Activated CD8-positive, alpha-beta T cell treated with anti-CD3 and anti-CD28 coated beads, Interleukin-2, amount 10 ng/mL, durations not matched to agents 7 days and 5 days (primary cell): Measurements from ENCODE around the gene SETD3. TPM values are rescaled to one million over a fixed set of nuclear protein-coding genes. Genes with fewer than 3 reads are reported as not detected.

ENCODE experiments used
- ATAC-seq: fragments of 150-1000 bp; cut with Tn5 transposase; one replicate; pipeline ENCODE4 v1.10.0; 2021; ENCODE audit warnings: moderate library complexity
- CTCF ChIA-PET: fragments of 350-600 bp; sonication (Branson Sonifier 250); formaldehyde crosslinking; loops from one replicate; lab custom pipeline; 2021; ENCODE audit warnings: antibody characterized with exemption; lab: Charles Lee
- POLR2A ChIA-PET: fragments of 350-600 bp; sonication (Branson Sonifier 250); formaldehyde crosslinking; loops from one replicate; lab custom pipeline; 2021; ENCODE audit warnings: antibody characterized with exemption; lab: Charles Lee
- DNase-seq: peaks from one replicate; pipeline ENCODE4 v3.0.0-alpha.2; 2020
- H3K27ac Mint-ChIP-seq: one replicate; pipeline ENCODE4 v1.8.0; 2021; ENCODE audit warnings: mild to moderate bottlenecking, mixed read lengths
- H3K27me3 Mint-ChIP-seq: one replicate; pipeline ENCODE4 v1.8.0; 2021; ENCODE audit warnings: low read depth, mixed read lengths
- H3K36me3 Mint-ChIP-seq: one replicate; pipeline ENCODE4 v1.8.0; 2021; ENCODE audit warnings: low read depth, mixed read lengths
- H3K4me1 Mint-ChIP-seq: one replicate; pipeline ENCODE4 v1.8.0; 2021; ENCODE audit warnings: low read depth, mixed read lengths
- H3K4me3 Mint-ChIP-seq: one replicate; pipeline ENCODE4 v1.8.0; 2021; ENCODE audit warnings: mild to moderate bottlenecking, mixed read lengths
- H3K9me3 Mint-ChIP-seq: one replicate; pipeline ENCODE4 v1.8.0; 2022; ENCODE audit warnings: mixed read lengths; ENCODE audit not compliant: insufficient read depth
- total RNA-seq, 2 experiments: library from RNA; stranded (reverse); gene quantifications; one replicate each; pipeline ENCODE4 v1.2.3, GENCODE V29; 2021

The SETD3 gene
- total RNA-seq, 2 experiments from 2014 or later: 65.2 to 66.0 TPM

DNA sequence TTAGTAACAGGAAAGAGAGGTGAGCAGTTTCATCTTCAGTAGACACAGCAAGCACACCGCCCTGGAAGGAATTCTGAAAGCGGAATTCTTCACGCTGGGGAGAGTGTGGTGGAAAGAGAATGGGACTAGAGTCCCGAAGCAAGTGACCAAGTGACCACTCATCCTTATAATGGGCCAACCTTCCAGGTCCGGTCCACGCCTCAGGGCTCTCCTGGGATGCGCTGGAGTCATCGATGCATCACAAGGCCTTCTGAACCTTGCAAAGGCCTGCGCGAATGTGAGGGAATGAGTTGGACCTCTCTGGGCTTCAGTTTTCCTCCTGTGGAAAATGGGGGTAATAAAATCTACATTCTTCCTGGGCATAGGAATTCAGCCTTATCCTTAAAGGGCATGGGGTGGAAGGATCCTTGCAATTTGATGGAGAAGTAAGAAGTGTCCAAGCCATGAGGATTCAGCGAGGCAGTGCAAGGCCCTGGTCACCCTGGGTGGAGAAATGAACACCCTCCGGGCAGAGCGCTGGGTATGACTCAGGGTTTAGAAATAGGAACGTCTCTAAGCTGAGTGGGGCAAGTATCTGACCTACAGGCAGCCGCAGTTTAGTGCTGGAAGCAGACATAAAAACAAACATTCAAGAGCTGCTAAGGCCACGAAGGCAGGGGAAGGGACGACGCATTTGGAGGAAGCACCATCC lies 97.7 kb downstream of the SETD3 start:
- DNase-seq (no peak), ATAC-seq (no peak)
- POLR2A ChIA-PET: interaction anchor here (0.5 kb wide), 1 partner anchor 582 kb away, joined by 3 read pairs; no protein-coding TSS in a partner anchor
- peaks cover 10% of the 10 kb centered on the region for H3K27me3 Mint-ChIP-seq
- peaks cover 7% of the 10 kb centered on the region for H3K4me1 Mint-ChIP-seq
- CTCF ChIA-PET: interaction anchor here (0.9 to 3.4 kb wide), 2 partner anchors 10 kb away, joined by 3 to 23 read pairs; no protein-coding TSS in a partner anchor
- no peaks in the 10 kb centered on the region for H3K9me3 Mint-ChIP-seq
- no peak overlapping the region for H3K4me3 Mint-ChIP-seq
- H3K36me3 Mint-ChIP-seq: no peaks in the 10 kb centered on the region
- H3K27ac Mint-ChIP-seq: no peak overlapping the region

DNA sequence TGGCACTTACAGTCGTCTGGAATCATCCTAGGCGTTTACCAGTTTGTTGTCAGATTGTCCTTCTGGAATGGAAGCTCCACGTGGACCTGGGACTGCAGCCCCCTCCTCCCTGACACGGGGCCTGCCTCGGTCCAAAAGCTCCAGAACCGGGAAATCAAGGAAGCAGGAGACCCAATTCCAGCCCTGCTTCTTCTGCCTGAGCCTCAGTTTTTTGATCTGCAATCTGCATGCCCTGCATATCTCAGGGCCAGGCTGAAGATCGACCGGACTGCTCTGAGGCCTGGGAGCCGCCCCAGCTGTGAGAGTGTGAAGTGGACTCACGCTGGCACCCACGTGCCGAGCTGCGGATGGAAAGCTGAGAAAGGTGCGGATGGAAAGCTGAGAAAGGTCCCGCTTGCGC lies 98.6 kb downstream of the SETD3 start:
- Mint-ChIP-seq H3K27me3 (peaks cover 14% of the 10 kb centered on the region), H3K4me1 (peaks cover 2% of the 10 kb centered on the region), H3K9me3 (no peaks in the 10 kb centered on the region), H3K27ac (no peak overlapping the region), H3K36me3 (no peaks in the 10 kb centered on the region), H3K4me3 (no peak overlapping the region)
- POLR2A ChIA-PET: no interaction called here
- CTCF ChIA-PET: interaction anchor here (1.1 to 3.4 kb wide), 2 partner anchors 8 to 11 kb away, joined by 3 to 23 read pairs; no protein-coding TSS in a partner anchor
- DNase-seq (no peak), ATAC-seq (no peak)

DNA sequence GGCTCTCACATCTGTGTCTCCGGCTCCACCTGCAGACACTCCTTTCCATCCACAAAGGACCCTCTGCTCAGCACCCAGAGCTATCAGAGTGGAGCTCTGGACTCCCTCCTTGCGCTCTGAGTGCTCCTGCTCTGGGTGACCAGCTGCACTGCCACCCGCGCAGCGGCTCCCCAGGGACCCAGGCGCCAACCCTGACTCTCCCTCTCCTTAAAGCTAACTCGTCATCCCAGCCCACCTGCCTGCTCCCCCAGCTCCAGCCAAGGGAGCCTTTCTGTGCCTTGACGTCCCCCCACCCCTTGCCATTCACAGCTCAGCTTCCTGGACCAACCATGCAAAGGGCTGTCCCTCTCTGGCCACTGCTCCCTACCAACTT lies 99.0 kb downstream of the SETD3 start:
- ATAC-seq (no peak), DNase-seq (no peak)
- Mint-ChIP-seq H3K27ac (no peak overlapping the region), H3K4me1 (no peaks in the 10 kb centered on the region), H3K4me3 (no peak overlapping the region), H3K9me3 (no peaks in the 10 kb centered on the region), H3K36me3 (no peaks in the 10 kb centered on the region), H3K27me3 (peaks cover 15% of the 10 kb centered on the region)
- ChIA-PET POLR2A (no interaction called here), CTCF (interaction anchor here (1.1 to 3.4 kb wide), 2 partner anchors 9 to 11 kb away, joined by 3 to 23 read pairs; no protein-coding TSS in a partner anchor)

DNA sequence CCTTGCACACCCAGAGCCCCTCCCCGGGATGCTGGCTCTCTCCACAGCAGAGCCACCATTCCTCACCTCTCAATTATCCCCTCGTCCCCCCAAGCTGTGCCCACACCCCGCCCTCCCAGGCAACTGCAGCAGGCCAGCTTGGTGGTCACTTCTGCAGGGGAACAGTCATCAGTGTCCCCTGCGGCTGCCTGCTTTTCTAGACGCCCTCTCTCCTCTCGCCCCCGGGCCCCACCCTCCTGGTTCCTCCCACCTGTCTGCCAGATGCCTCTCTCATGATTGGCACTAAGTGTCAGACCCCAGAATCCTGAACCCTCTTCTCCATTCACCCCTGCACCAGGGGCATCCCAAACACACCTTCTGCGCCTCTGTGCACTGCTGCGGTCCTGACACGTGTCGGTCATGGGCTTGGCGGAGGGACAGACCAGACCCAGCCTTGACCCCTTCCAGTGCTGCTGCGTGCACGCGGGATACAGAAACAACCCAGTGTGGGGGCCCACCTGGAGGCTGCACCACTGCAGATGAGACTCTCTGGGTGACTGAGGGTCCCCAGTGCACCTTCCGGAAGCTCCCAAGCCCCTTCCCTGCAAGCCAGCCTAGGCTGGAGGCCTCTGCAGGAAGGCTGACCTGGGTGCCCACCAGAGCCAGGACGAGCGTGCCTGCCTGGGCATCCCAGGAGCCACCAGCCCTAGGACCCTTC lies 99.5 kb downstream of the SETD3 start:
- CTCF ChIA-PET: interaction anchor here (1.1 to 3.4 kb wide), 3 partner anchors 8 to 12 kb away, joined by 3 to 23 read pairs (median 9); no protein-coding TSS in a partner anchor
- no peak overlapping the region for H3K27ac Mint-ChIP-seq
- H3K36me3 Mint-ChIP-seq: no peaks in the 10 kb centered on the region
- H3K4me3 Mint-ChIP-seq: no peak overlapping the region
- DNase-seq (no peak), ATAC-seq (no peak)
- H3K4me1 Mint-ChIP-seq: no peaks in the 10 kb centered on the region
- no peaks in the 10 kb centered on the region for H3K9me3 Mint-ChIP-seq
- H3K27me3 Mint-ChIP-seq: peaks cover 15% of the 10 kb centered on the region
- POLR2A ChIA-PET: no interaction called here

DNA sequence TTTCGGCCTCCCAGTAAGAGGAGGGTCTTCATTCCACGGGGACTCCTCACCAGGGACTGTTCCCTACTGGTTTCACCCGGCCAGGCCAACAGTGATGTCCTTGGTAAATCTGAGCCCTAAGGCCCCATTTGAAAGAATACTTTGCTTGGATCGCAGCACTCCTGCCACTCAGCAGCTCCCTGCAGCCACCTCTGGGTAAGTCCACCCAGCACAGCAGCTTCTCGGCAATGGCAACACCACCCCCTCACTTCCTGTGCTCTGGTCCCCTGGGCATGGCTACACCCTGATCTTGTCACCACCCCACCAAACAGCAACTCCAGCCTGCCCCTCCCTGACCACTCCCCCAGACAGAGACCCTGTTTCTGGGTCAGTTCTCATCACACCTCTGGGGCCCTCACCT lies 100.3 kb downstream of the SETD3 start:
- no peak overlapping the region for H3K27ac Mint-ChIP-seq
- DNase-seq: no peak

GRCh38 chr14:99378782-99379214 lies 101.9 kb downstream of the SETD3 start:
- Mint-ChIP-seq H3K9me3 (no peaks in the 10 kb centered on the region), H3K27ac (no peak overlapping the region), H3K36me3 (no peaks in the 10 kb centered on the region), H3K4me3 (no peak overlapping the region), H3K27me3 (peaks cover 7% of the 10 kb centered on the region), H3K4me1 (no peaks in the 10 kb centered on the region)
- ATAC-seq (no peak), DNase-seq (no peak)
- CTCF ChIA-PET: no interaction called here
- POLR2A ChIA-PET: no interaction called here

More for the DNA sequence above, 100.3 kb downstream of the SETD3 start:
- Mint-ChIP-seq H3K4me3 (no peak overlapping the region), H3K27me3 (peaks cover 13% of the 10 kb centered on the region), H3K36me3 (no peaks in the 10 kb centered on the region), H3K9me3 (no peaks in the 10 kb centered on the region), H3K4me1 (no peaks in the 10 kb centered on the region)
- ChIA-PET CTCF (interaction anchor here (0.6 to 3.4 kb wide), 3 partner anchors 9 to 36 kb away, joined by 3 to 23 read pairs (median 9); no protein-coding TSS in a partner anchor), POLR2A (no interaction called here)
- no peak for ATAC-seq

DNA sequence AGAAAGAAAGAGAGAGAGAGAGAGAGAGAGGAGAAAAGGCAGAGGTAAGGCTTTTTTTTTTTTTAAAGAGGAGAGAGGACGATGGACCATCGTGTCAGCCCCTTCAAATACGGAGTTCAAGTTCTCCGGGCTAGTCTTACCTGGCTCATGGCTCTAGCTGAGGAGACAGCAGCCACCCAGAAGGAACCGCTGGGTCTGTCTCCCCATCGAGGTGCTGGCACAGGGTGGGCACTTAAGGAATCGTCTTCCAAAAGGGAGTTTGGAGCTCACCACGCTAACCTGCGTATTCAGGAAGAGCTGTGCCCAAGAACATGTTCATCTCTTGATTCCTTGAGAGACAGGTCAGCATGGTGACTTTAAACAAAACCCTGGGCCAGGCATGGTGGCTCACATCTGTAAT lies 102.7 kb downstream of the SETD3 start:
- H3K4me1 Mint-ChIP-seq: no peaks in the 10 kb centered on the region
- DNase-seq (no peak), ATAC-seq (no peak)
- H3K9me3 Mint-ChIP-seq: no peaks in the 10 kb centered on the region
- ChIA-PET CTCF (interaction anchor here (1.1 kb wide), 1 partner anchor 11 kb away, joined by 3 read pairs; no protein-coding TSS in a partner anchor), POLR2A (no interaction called here)
- H3K4me3 Mint-ChIP-seq: no peak overlapping the region
- H3K27me3 Mint-ChIP-seq: peaks cover 13% of the 10 kb centered on the region
- no peaks in the 10 kb centered on the region for H3K36me3 Mint-ChIP-seq
- H3K27ac Mint-ChIP-seq: no peak overlapping the region

DNA sequence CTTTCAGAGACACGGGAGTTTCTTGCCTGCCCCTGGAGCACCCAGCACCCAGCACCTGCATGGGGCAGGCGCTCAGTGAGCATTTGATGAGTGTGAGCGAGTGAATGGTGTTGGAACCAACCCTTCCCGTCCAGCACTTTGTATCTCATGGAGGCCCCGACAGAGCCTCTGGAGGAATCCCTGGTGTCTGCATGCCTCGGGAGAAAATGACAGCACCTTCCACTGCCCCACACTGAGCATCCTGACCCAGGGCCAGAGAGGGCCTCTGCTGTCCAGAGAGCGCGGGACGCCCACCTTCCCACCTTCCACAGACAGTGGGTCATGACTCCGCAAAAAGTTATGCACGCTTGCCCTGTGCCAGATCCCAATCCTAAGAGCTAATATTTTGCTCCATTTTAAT lies 105.7 kb downstream of the SETD3 start:
- peaks cover 16% of the 10 kb centered on the region for H3K27me3 Mint-ChIP-seq
- no peaks in the 10 kb centered on the region for H3K4me1 Mint-ChIP-seq
- POLR2A ChIA-PET: no interaction called here
- no peak overlapping the region for H3K4me3 Mint-ChIP-seq
- no peaks in the 10 kb centered on the region for H3K9me3 Mint-ChIP-seq
- H3K36me3 Mint-ChIP-seq: no peaks in the 10 kb centered on the region
- no peak for DNase-seq
- no peak for ATAC-seq
- CTCF ChIA-PET: interaction anchor here (3.3 kb wide), 1 partner anchor 18 kb away, joined by 9 read pairs; no protein-coding TSS in a partner anchor
- no peak overlapping the region for H3K27ac Mint-ChIP-seq

DNA sequence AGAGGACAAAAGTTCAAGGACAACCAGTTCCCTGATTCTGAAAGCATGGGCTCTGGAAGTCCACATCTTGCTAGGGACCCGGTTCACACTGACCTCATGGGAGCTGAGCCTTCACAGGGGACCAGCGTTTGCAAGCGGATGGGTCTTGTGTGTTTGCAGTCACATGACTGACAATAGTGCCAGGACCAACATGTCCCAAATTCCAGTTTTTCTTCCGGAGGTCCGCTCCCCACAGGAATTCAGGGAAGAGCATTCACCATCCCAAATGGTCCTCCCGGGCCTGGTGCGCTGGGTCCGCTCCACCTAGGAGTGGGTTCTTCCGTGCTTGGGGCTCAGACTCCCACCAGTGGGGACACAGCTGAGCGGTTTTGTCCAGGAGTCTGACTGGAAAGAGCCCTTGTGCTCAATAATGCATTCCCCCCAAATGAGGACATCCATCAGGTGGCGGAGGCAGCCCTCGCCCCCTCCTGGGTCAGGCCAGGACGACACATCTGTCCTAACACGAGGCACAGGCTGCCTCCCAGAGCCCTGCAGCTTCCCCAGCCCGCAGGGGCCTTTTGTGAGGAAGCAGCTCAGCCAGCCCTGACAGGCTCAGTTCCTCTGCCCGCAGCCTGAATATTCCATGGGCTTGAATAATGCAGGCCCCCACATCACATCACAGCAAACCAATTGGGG lies 116.9 kb downstream of the SETD3 start:
- ChIA-PET POLR2A (no interaction called here), CTCF (no interaction called here)
- Mint-ChIP-seq H3K36me3 (no peaks in the 10 kb centered on the region), H3K9me3 (no peaks in the 10 kb centered on the region), H3K27me3 (no peaks in the 10 kb centered on the region), H3K27ac (no peak overlapping the region), H3K4me1 (no peaks in the 10 kb centered on the region), H3K4me3 (no peak overlapping the region)
- DNase-seq: no peak
- no peak for ATAC-seq

- H3K27me3 Mint-ChIP-seq: no peaks in the 10 kb centered on the region
- no peaks in the 10 kb centered on the region for H3K9me3 Mint-ChIP-seq
- DNase-seq: no peak
- no peak overlapping the region for H3K27ac Mint-ChIP-seq
- no peak overlapping the region for H3K4me3 Mint-ChIP-seq
- no peaks in the 10 kb centered on the region for H3K36me3 Mint-ChIP-seq
- ChIA-PET POLR2A (no interaction called here), CTCF (no interaction called here)
- H3K4me1 Mint-ChIP-seq: no peaks in the 10 kb centered on the region
- no peak for ATAC-seq
Observed at GRCh38 chr14:99363051-99363450, 117.6 kb downstream of the SETD3 start.

DNA sequence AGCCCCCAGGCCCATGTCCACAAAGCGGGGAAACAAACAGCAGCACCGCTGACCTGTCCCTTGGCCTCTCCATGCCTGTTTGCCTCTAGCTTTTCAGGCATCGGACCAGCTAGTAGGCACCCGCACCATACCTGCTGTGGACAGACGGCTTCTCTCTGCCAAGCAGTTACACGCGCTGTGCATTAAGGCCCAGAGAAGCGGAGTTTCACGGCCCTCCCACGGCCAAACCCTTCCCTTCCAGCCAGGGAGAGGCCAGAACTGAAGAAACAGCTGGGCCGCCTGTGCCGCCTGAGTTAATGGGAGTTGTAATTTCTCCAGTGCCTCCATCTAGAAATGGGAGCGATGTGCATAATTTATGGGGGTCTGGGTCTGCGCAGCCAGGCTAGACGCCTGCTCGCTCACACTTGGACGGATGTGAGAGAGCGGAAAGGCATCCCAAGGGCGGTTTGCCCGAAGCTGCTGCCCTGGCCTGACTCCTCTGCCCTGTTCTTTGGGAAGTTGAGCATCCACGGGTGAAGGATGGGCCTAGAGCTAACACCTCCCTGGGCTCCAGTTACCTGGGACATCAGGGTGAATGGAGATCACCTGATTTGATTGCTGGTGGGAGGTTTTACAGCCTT lies 119.0 kb downstream of the SETD3 start:
- ATAC-seq (no peak), DNase-seq (no peak)
- no peaks in the 10 kb centered on the region for H3K36me3 Mint-ChIP-seq
- H3K4me1 Mint-ChIP-seq: no peaks in the 10 kb centered on the region
- POLR2A ChIA-PET: no interaction called here
- CTCF ChIA-PET: no interaction called here
- H3K4me3 Mint-ChIP-seq: no peak overlapping the region
- no peaks in the 10 kb centered on the region for H3K9me3 Mint-ChIP-seq
- no peak overlapping the region for H3K27ac Mint-ChIP-seq
- H3K27me3 Mint-ChIP-seq: no peaks in the 10 kb centered on the region
